ENCODE results near the gene MAST1. TPM values are rescaled to one million over a fixed set of nuclear protein-coding genes. Genes with fewer than 3 reads are reported as not detected.

Gene MAST1
- total RNA-seq, 4 donors from 2014 or later, result not detected

DNA sequence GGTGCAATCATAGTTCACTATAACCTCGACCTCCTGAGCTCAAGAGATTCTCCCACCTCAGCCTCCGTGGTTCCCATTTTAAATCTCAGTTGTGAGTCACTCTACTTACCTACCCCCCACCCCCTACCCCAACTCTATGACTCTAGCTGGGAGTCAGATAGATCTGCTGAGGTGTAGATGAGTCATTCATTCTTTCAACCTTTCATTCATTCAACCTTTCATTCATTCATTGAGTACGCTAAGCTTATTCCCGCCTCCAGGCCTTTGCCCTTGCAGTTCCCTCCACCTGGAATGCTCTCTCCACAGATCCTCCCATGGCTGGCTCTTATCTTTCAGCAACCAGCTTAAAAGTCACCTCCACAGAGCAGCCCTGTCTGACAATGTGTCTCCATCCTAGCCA lies 1.1 kb upstream of the MAST1 start:
- Histone ChIP-seq H3K36me3 (no peaks in the 10 kb centered on the region), H3K4me3 (no peak overlapping the region), H3K27me3 (peaks cover 91 to 96% (median 92%) of the 10 kb centered on the region in 3 donors), H3K4me1 (peaks cover 6 to 9% of the 10 kb centered on the region in 2 donors), H3K9me3 (no peaks in the 10 kb centered on the region), H3K27ac (no peak overlapping the region)
- in situ Hi-C loops (cut with MboI; ENCODE audit: low sequenced_read_pairs in 4 of 4), result no loop called here
- intact Hi-C loops (cut with DNase I; ENCODE audit: low total_unique reads), result no loop called here
- TF ChIP-seq CTCF (IDR thresholded peaks at IDR 0.05 in 4 of 5, conservative IDR thresholded peaks at IDR 0.05 in 1 of 5) (no peak), POLR2A (IDR thresholded peaks at IDR 0.05) (no peak)
- no peak for ATAC-seq
- no peak for DNase-seq

- Histone ChIP-seq H3K9me3 (no peaks in the 10 kb centered on the region), H3K4me1 (peaks cover 5 to 6% of the 10 kb centered on the region in 2 donors), H3K36me3 (no peaks in the 10 kb centered on the region), H3K27ac (no peak overlapping the region), H3K27me3 (peaks cover 89 to 97% (median 92%) of the 10 kb centered on the region in 3 donors), H3K4me3 (peak overlapping the region in 1 of 4 donors; percentile 38)
- in situ Hi-C loops (cut with MboI; ENCODE audit: low sequenced_read_pairs in 4 of 4), result no loop called here
- TF ChIP-seq POLR2A (IDR thresholded peaks at IDR 0.05) (no peak), CTCF (IDR thresholded peaks at IDR 0.05 in 4 of 5, conservative IDR thresholded peaks at IDR 0.05 in 1 of 5) (no peak)
- no peak for DNase-seq
- no peak for ATAC-seq
- intact Hi-C loops (cut with DNase I; ENCODE audit: low total_unique reads), result no loop called here
These were observed 806 bp downstream of the MAST1 start for GRCh38 chr19:12838886-12839756.

GRCh38 chr19:12840091-12841079 lies 2.1 kb downstream of the MAST1 start:
- peak overlapping the region in 3 of 4 donors; percentile 21 to 36 (median 21) for H3K4me3 ChIP-seq
- no peak for TF ChIP-seq POLR2A (IDR thresholded peaks at IDR 0.05)
- TF ChIP-seq CTCF (IDR thresholded peaks at IDR 0.05 in 4 of 5, conservative IDR thresholded peaks at IDR 0.05 in 1 of 5), result no peak
- peaks cover 80 to 90% (median 82%) of the 10 kb centered on the region in 3 donors for H3K27me3 ChIP-seq
- no peak overlapping the region for H3K27ac ChIP-seq
- H3K36me3 ChIP-seq, result no peaks in the 10 kb centered on the region
- in situ Hi-C loops (cut with MboI; ENCODE audit: low sequenced_read_pairs in 4 of 4), result loop anchor here in 2 of 4 donors (10.0 kb wide), 1 partner anchor 76 kb away; no protein-coding TSS in a partner anchor
- ATAC-seq (peak; percentile 47 to 83), DNase-seq (peak; percentile 15 to 52)
- H3K4me1 ChIP-seq, result peaks cover 4 to 6% of the 10 kb centered on the region in 2 donors
- intact Hi-C loops (cut with DNase I; ENCODE audit: low total_unique reads), result no loop called here
- H3K9me3 ChIP-seq, result no peaks in the 10 kb centered on the region

DNA sequence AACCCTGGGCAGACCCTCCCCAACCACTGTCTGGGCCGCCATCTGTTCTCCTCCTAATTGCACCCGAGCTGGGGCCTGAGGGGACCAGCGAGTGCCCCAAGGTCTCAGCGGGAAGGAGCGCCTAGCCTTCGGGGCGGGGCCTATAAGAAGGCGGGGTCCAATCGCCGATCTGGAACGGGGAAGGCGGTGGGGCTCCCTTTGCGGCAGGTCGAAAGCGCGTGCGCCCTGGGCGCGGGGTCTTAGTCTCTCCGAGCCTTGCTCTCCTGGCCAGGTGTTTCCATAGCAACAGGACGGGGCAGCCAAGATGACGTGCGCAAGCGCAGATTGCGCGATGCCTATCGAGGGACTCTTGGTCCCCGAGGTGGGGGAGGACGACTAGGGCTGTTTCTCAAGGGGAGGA lies 2.8 kb downstream of the MAST1 start:
- Histone ChIP-seq H3K4me3 (peak overlapping the region in 3 of 4 donors; percentile 21 to 36 (median 21)), H3K27ac (no peak overlapping the region), H3K9me3 (no peaks in the 10 kb centered on the region), H3K27me3 (peaks cover 73 to 82% (median 75%) of the 10 kb centered on the region in 3 donors), H3K4me1 (peaks cover 4 to 6% of the 10 kb centered on the region in 2 donors), H3K36me3 (no peaks in the 10 kb centered on the region)
- no peak for ATAC-seq
- intact Hi-C loops (cut with DNase I; ENCODE audit: low total_unique reads) (no loop called here), in situ Hi-C loops (cut with MboI; ENCODE audit: low sequenced_read_pairs in 4 of 4) (loop anchor here in 2 of 4 donors (10.0 kb wide), 1 partner anchor 76 kb away; no protein-coding TSS in a partner anchor)
- no peak for TF ChIP-seq POLR2A (IDR thresholded peaks at IDR 0.05)
- TF ChIP-seq CTCF (IDR thresholded peaks at IDR 0.05 in 4 of 5, conservative IDR thresholded peaks at IDR 0.05 in 1 of 5), result no peak
- DNase-seq, result no peak
